Nephron (organoid): ENCODE results near the gene HDAC4.

ENCODE experiments used
- H3K27ac Mint-ChIP-seq, 3 experiments: 2 replicates each; pipeline ENCODE4 v1.8.0; 2020; ENCODE audit warnings: mixed read lengths in 3 of 3, mild to moderate bottlenecking in 2 of 3, moderate library complexity in 1 of 3
- H3K27me3 Mint-ChIP-seq: 2 replicates; pipeline ENCODE4 v1.8.0; 2021; ENCODE audit warnings: low read depth, mild to moderate bottlenecking, moderate library complexity, mixed read lengths
- H3K36me3 Mint-ChIP-seq: 2 replicates; pipeline ENCODE4 v1.8.0; 2020; ENCODE audit warnings: low read depth, mixed read lengths
- H3K4me1 Mint-ChIP-seq: 2 replicates; pipeline ENCODE4 v1.8.0; 2020; ENCODE audit warnings: mixed read lengths
- H3K4me3 Mint-ChIP-seq, 3 experiments: 2 replicates each; pipeline ENCODE4 v1.8.0; 2020; ENCODE audit warnings: mild to moderate bottlenecking in 3 of 3, mixed read lengths in 3 of 3, moderate library complexity in 2 of 3
- H3K9me3 Mint-ChIP-seq: 2 replicates; pipeline ENCODE4 v1.8.0; 2020; ENCODE audit warnings: mixed read lengths
- CTCF ChIP-seq, 3 experiments: fragments of 200-600 bp; sonication (generic); IDR thresholded peaks; one replicate each; pipeline ENCODE4 v1.5.0; 2021; ENCODE audit warnings: antibody characterized with exemption in 3 of 3; ENCODE audit not compliant: unreplicated experiment in 3 of 3

HDAC4 gene

GRCh38 chr2:239035997-239036731 lies 364.7 kb downstream of the HDAC4 start:
- no peak overlapping the region for H3K4me3 Mint-ChIP-seq
- no peak for TF ChIP-seq CTCF (IDR thresholded peaks at IDR 0.05; ENCODE audit: unreplicated experiment in 3 of 3)
- no peak overlapping the region for H3K27ac Mint-ChIP-seq
- no peaks in the 10 kb centered on the region for H3K9me3 Mint-ChIP-seq
- no peaks in the 10 kb centered on the region for H3K36me3 Mint-ChIP-seq
- H3K27me3 Mint-ChIP-seq: peaks cover 6% of the 10 kb centered on the region
- no peaks in the 10 kb centered on the region for H3K4me1 Mint-ChIP-seq

GRCh38 chr2:239035361-239035814 lies 365.4 kb downstream of the HDAC4 start:
- peak; percentile 66 to 76 (median 75) for TF ChIP-seq CTCF (IDR thresholded peaks at IDR 0.05; ENCODE audit: unreplicated experiment in 3 of 3)
- Mint-ChIP-seq H3K4me3 (no peak overlapping the region), H3K27me3 (no peaks in the 10 kb centered on the region), H3K27ac (no peak overlapping the region), H3K36me3 (no peaks in the 10 kb centered on the region), H3K9me3 (no peaks in the 10 kb centered on the region), H3K4me1 (no peaks in the 10 kb centered on the region)

GRCh38 chr2:239034561-239035341 lies 366.1 kb downstream of the HDAC4 start:
- Mint-ChIP-seq H3K27ac (no peak overlapping the region), H3K4me1 (no peaks in the 10 kb centered on the region), H3K36me3 (no peaks in the 10 kb centered on the region), H3K4me3 (no peak overlapping the region), H3K27me3 (no peaks in the 10 kb centered on the region), H3K9me3 (no peaks in the 10 kb centered on the region)
- TF ChIP-seq CTCF (IDR thresholded peaks at IDR 0.05; ENCODE audit: unreplicated experiment in 3 of 3): no peak

GRCh38 chr2:239033801-239034560 lies 366.8 kb downstream of the HDAC4 start:
- Mint-ChIP-seq H3K27me3 (no peaks in the 10 kb centered on the region), H3K9me3 (no peaks in the 10 kb centered on the region), H3K36me3 (no peaks in the 10 kb centered on the region), H3K4me3 (no peak overlapping the region), H3K4me1 (no peaks in the 10 kb centered on the region), H3K27ac (no peak overlapping the region)
- no peak for TF ChIP-seq CTCF (IDR thresholded peaks at IDR 0.05; ENCODE audit: unreplicated experiment in 3 of 3)

GRCh38 chr2:239029958-239030357 lies 370.9 kb downstream of the HDAC4 start:
- no peaks in the 10 kb centered on the region for H3K9me3 Mint-ChIP-seq
- TF ChIP-seq CTCF (IDR thresholded peaks at IDR 0.05; ENCODE audit: unreplicated experiment in 3 of 3): no peak
- peaks cover 7% of the 10 kb centered on the region for H3K27me3 Mint-ChIP-seq
- peaks cover 21% of the 10 kb centered on the region for H3K4me1 Mint-ChIP-seq
- H3K4me3 Mint-ChIP-seq: no peak overlapping the region
- no peaks in the 10 kb centered on the region for H3K36me3 Mint-ChIP-seq
- H3K27ac Mint-ChIP-seq: no peak overlapping the region
